Muscle of leg (tissue), 11 donors: ENCODE results near the gene RXFP2. TPM values are rescaled to one million over a fixed set of nuclear protein-coding genes. Genes with fewer than 3 reads are reported as not detected.

ENCODE experiments used
- DNase-seq: peaks from one replicate; pipeline ENCODE4 v3.0.0; 2013
- H3K27ac ChIP-seq: one replicate; pipeline ENCODE4 v1.5.1; 2013; ENCODE audit warnings: mild to moderate bottlenecking, low read length, control low read depth
- H3K27me3 ChIP-seq: one replicate; pipeline ENCODE4 v1.6.1; 2013; ENCODE audit warnings: low read length; ENCODE audit not compliant: control insufficient read depth, insufficient read depth
- H3K36me3 ChIP-seq: one replicate; pipeline ENCODE4 v1.6.1; 2013; ENCODE audit warnings: low read length; ENCODE audit not compliant: control insufficient read depth, insufficient read depth
- H3K4me1 ChIP-seq: one replicate; pipeline ENCODE4 v1.6.1; 2013; ENCODE audit warnings: low read length; ENCODE audit not compliant: control insufficient read depth, insufficient read depth
- H3K4me3 ChIP-seq: one replicate; pipeline ENCODE4 v1.5.1; 2013; ENCODE audit warnings: low read length, control low read depth
- H3K9me3 ChIP-seq: replicated peaks from 2 replicates; pipeline ENCODE4 v1.6.1; 2013; ENCODE audit warnings: low read depth, low read length; ENCODE audit not compliant: control insufficient read depth
- WGBS: methylation state at CpG from one replicate; pipeline ENCODE4 v1.1.5; 2013; ENCODE audit warnings: missing lambda C conversion rate; ENCODE audit not compliant: insufficient coverage; 5-methylcytosine and 5-hydroxymethylcytosine counted together
- polyA plus RNA-seq, 8 donors: library from polyadenylated mRNA; unstranded; fragments of 120-200 nt; gene quantifications; one replicate each; pipeline versions ENCODE4 v1.2.1 to v1.2.3, GENCODE V29; 2013; ENCODE audit warnings: inconsistent platforms in 1 of 8, low replicate concordance in 1 of 8; ENCODE audit not compliant: insufficient read length in 8 of 8, insufficient read depth in 1 of 8
- total RNA-seq: library from RNA; stranded (reverse); fragments of 120-200 nt; gene quantifications from one replicate; pipeline ENCODE4 v1.2.4, GENCODE V29; 2013

Gene RXFP2
- total and polyA plus RNA-seq, 9 donors: 0.04 to 0.17 TPM; not detected in 7

GRCh38 chr13:31786011-31786410, 46.7 kb downstream of the RXFP2 start:
- Histone ChIP-seq H3K27me3 (no peaks in the 10 kb centered on the region), H3K27ac (no peak overlapping the region), H3K9me3 (no peaks in the 10 kb centered on the region), H3K36me3 (no peaks in the 10 kb centered on the region), H3K4me3 (no peak overlapping the region), H3K4me1 (no peaks in the 10 kb centered on the region)
- DNase-seq: no peak
- WGBS: 87% methylated on average over 4 of the region's 7 CpGs

GRCh38 chr13:31790992-31791391, 51.7 kb downstream of the RXFP2 start:
- Histone ChIP-seq H3K27ac (no peak overlapping the region), H3K9me3 (no peaks in the 10 kb centered on the region), H3K4me1 (no peaks in the 10 kb centered on the region), H3K4me3 (no peak overlapping the region), H3K36me3 (no peaks in the 10 kb centered on the region), H3K27me3 (no peaks in the 10 kb centered on the region)
- no CpG with 5 or more reads among the region's 2 CpGs for WGBS
- no peak for DNase-seq

GRCh38 chr13:31793246-31793645, 53.9 kb downstream of the RXFP2 start:
- no peak for DNase-seq
- no peak overlapping the region for H3K27ac ChIP-seq
- no peaks in the 10 kb centered on the region for H3K9me3 ChIP-seq
- H3K4me1 ChIP-seq: no peaks in the 10 kb centered on the region
- H3K4me3 ChIP-seq: no peak overlapping the region
- no peaks in the 10 kb centered on the region for H3K27me3 ChIP-seq
- no peaks in the 10 kb centered on the region for H3K36me3 ChIP-seq

GRCh38 chr13:31794452-31794851, 55.1 kb downstream of the RXFP2 start:
- no peak for DNase-seq
- Histone ChIP-seq H3K36me3 (no peaks in the 10 kb centered on the region), H3K4me1 (no peaks in the 10 kb centered on the region), H3K27me3 (no peaks in the 10 kb centered on the region), H3K9me3 (no peaks in the 10 kb centered on the region), H3K4me3 (no peak overlapping the region), H3K27ac (no peak overlapping the region)
- 93% methylated on average over 1 of the region's 3 CpGs for WGBS

GRCh38 chr13:31797154-31797775, 57.9 kb downstream of the RXFP2 start:
- no peaks in the 10 kb centered on the region for H3K9me3 ChIP-seq
- H3K4me3 ChIP-seq: no peak overlapping the region
- H3K27ac ChIP-seq: no peak overlapping the region
- 29% methylated on average over 1 of the region's 7 CpGs for WGBS
- no peaks in the 10 kb centered on the region for H3K36me3 ChIP-seq
- H3K27me3 ChIP-seq: no peaks in the 10 kb centered on the region
- peak; percentile 71 for DNase-seq
- no peaks in the 10 kb centered on the region for H3K4me1 ChIP-seq

- no CpG with 5 or more reads among the region's 4 CpGs for WGBS
- Histone ChIP-seq H3K27ac (no peak overlapping the region), H3K4me3 (no peak overlapping the region), H3K4me1 (no peaks in the 10 kb centered on the region), H3K27me3 (no peaks in the 10 kb centered on the region), H3K9me3 (no peaks in the 10 kb centered on the region), H3K36me3 (no peaks in the 10 kb centered on the region)
- DNase-seq: no peak
Measured at GRCh38 chr13:31798189-31798588, 58.9 kb downstream of the RXFP2 start.

- no peaks in the 10 kb centered on the region for H3K27me3 ChIP-seq
- H3K4me1 ChIP-seq: no peaks in the 10 kb centered on the region
- H3K36me3 ChIP-seq: no peaks in the 10 kb centered on the region
- DNase-seq: no peak
- no peaks in the 10 kb centered on the region for H3K9me3 ChIP-seq
- 89% methylated on average over 1 of the region's 6 CpGs for WGBS
- no peak overlapping the region for H3K4me3 ChIP-seq
- H3K27ac ChIP-seq: no peak overlapping the region
Measured at GRCh38 chr13:31801088-31801487, 61.8 kb downstream of the RXFP2 start.

GRCh38 chr13:31803311-31803710, 64.0 kb downstream of the RXFP2 start:
- DNase-seq: no peak
- no CpG with 5 or more reads among the region's 1 CpG for WGBS
- H3K4me1 ChIP-seq: no peaks in the 10 kb centered on the region
- H3K9me3 ChIP-seq: no peaks in the 10 kb centered on the region
- no peaks in the 10 kb centered on the region for H3K27me3 ChIP-seq
- no peaks in the 10 kb centered on the region for H3K36me3 ChIP-seq
- no peak overlapping the region for H3K4me3 ChIP-seq
- no peak overlapping the region for H3K27ac ChIP-seq

- Histone ChIP-seq H3K27me3 (no peaks in the 10 kb centered on the region), H3K4me1 (no peaks in the 10 kb centered on the region), H3K4me3 (no peak overlapping the region), H3K27ac (no peak overlapping the region), H3K36me3 (no peaks in the 10 kb centered on the region), H3K9me3 (no peaks in the 10 kb centered on the region)
- no peak for DNase-seq
- WGBS: no CpG with 5 or more reads among the region's 4 CpGs
Measured at GRCh38 chr13:31805841-31806240, 66.5 kb downstream of the RXFP2 start.

- no peak overlapping the region for H3K4me3 ChIP-seq
- H3K27ac ChIP-seq: no peak overlapping the region
- no peaks in the 10 kb centered on the region for H3K4me1 ChIP-seq
Measured at GRCh38 chr13:31807090-31807541, 67.8 kb downstream of the RXFP2 start.

GRCh38 chr13:31814536-31814935, 75.2 kb downstream of the RXFP2 start:
- Histone ChIP-seq H3K27me3 (no peaks in the 10 kb centered on the region), H3K9me3 (peaks cover 5% of the 10 kb centered on the region), H3K4me1 (no peaks in the 10 kb centered on the region), H3K36me3 (no peaks in the 10 kb centered on the region), H3K4me3 (no peak overlapping the region), H3K27ac (no peak overlapping the region)
- 78% methylated on average over 2 of the region's 5 CpGs for WGBS
- DNase-seq: no peak

More at GRCh38 chr13:31807090-31807541, 67.8 kb downstream of the RXFP2 start:
- 67% methylated on average over 1 of the region's 2 CpGs for WGBS
- Histone ChIP-seq H3K36me3 (no peaks in the 10 kb centered on the region), H3K9me3 (no peaks in the 10 kb centered on the region), H3K27me3 (no peaks in the 10 kb centered on the region)
- no peak for DNase-seq
